Astrocyte of the cerebellum (primary cell): Measurements from ENCODE around the gene MPV17L2.

Experiments
- DNase-seq: peaks from one replicate; pipeline ENCODE4 v3.0.0-alpha.2; 2011; ENCODE audit warnings: low read depth
- H3K4me3 ChIP-seq: 2 replicates; pipeline ENCODE4 v1.5.1; 2011; ENCODE audit warnings: mild to moderate bottlenecking, low read depth, low read length, moderate library complexity
- CTCF ChIP-seq: IDR thresholded peaks from 2 replicates; pipeline ENCODE4 v1.5.1; 2012; ENCODE audit warnings: low read length, low read depth, moderate library complexity, mild to moderate bottlenecking; ENCODE audit errors: missing control alignments
- in situ Hi-C: cut with HindIII; loops from 2 replicates; pipeline ENCODE4 v1.10.0; 2017; ENCODE audit warnings: low sequenced_read_pairs

MPV17L2 gene

GRCh38 chr19:18159810-18160209 is 33.2 kb upstream of the MPV17L2 start:
- no peak for DNase-seq
- no peak overlapping the region for H3K4me3 ChIP-seq
- no peak for TF ChIP-seq CTCF
- in situ Hi-C loops, result loop anchor here (5.0 to 10.0 kb wide), 2 partner anchors 72 to 205 kb away; no protein-coding TSS in a partner anchor

GRCh38 chr19:18160493-18160970 is 32.5 kb upstream of the MPV17L2 start:
- no peak for DNase-seq
- peak overlapping the region; percentile 19 for H3K4me3 ChIP-seq
- in situ Hi-C loops, result loop anchor here (5.0 to 10.0 kb wide), 2 partner anchors 72 to 206 kb away; no protein-coding TSS in a partner anchor
- no peak for TF ChIP-seq CTCF

- H3K4me3 ChIP-seq, result peak overlapping the region; percentile 19
- no peak for DNase-seq
- peak; percentile 21 for TF ChIP-seq CTCF
- in situ Hi-C loops, result loop anchor here (5.0 to 10.0 kb wide), 2 partner anchors 71 to 206 kb away; no protein-coding TSS in a partner anchor
Observed at GRCh38 chr19:18160971-18161635, 31.9 kb upstream of the MPV17L2 start.

GRCh38 chr19:18161636-18162002 is 31.4 kb upstream of the MPV17L2 start:
- in situ Hi-C loops, result loop anchor here (5.0 to 10.0 kb wide), 2 partner anchors 71 to 207 kb away; no protein-coding TSS in a partner anchor
- no peak for DNase-seq
- no peak overlapping the region for H3K4me3 ChIP-seq
- no peak for TF ChIP-seq CTCF

- DNase-seq, result no peak
- in situ Hi-C loops, result loop anchor here (5.0 to 10.0 kb wide), 2 partner anchors 68 to 209 kb away; no protein-coding TSS in a partner anchor
- no peak overlapping the region for H3K4me3 ChIP-seq
- TF ChIP-seq CTCF, result no peak
Observed at GRCh38 chr19:18164072-18164471, 28.9 kb upstream of the MPV17L2 start.

GRCh38 chr19:18165794-18166544 is 27.0 kb upstream of the MPV17L2 start:
- no peak for TF ChIP-seq CTCF
- H3K4me3 ChIP-seq, result no peak overlapping the region
- no peak for DNase-seq
- in situ Hi-C loops, result loop anchor here (10.0 kb wide), 1 partner anchor 211 kb away; no protein-coding TSS in a partner anchor
